Activated naive CD4-positive, alpha-beta T cell treated with anti-CD3 and anti-CD28 coated beads for 36 hours (primary cell): ENCODE measurements around the gene PDCD7. TPM values are rescaled to one million over a fixed set of nuclear protein-coding genes. Genes with fewer than 3 reads are reported as not detected.

Source experiments
- total RNA-seq, 2 experiments: library from RNA; stranded (reverse); gene quantifications; one replicate each; pipeline ENCODE4 v1.2.3, GENCODE V29; 2021

PDCD7 gene
- total RNA-seq, 2 experiments from 2014 or later = 28.6 to 31.5 TPM

Other genes starting within 250 kb of the PDCD7 start
- 1 to 10 TPM; 2.3 to 3.1 TPM for gene ANKDD1A, start 221.9 kb downstream of the PDCD7 start, total RNA-seq
- gene SPG21, start 143.9 kb downstream of the PDCD7 start, total RNA-seq = 10 to 100 TPM; 67.7 to 68.0 TPM
- gene MTFMT, start 104.2 kb downstream of the PDCD7 start, total RNA-seq = 10 to 100 TPM; 15.1 to 17.1 TPM
- not detected for gene SLC51B, start 88.4 kb downstream of the PDCD7 start, total RNA-seq
- gene RASL12, start 65.8 kb downstream of the PDCD7 start, total RNA-seq = not detected
- not detected for gene KBTBD13, start 57.1 kb downstream of the PDCD7 start, total RNA-seq
- 1 to 10 TPM; 1.6 to 1.9 TPM for gene UBAP1L, start 18.6 kb downstream of the PDCD7 start, total RNA-seq
- gene CLPX, start 51.5 kb upstream of the PDCD7 start, total RNA-seq = 10 to 100 TPM; 62.7 to 69.9 TPM
- gene CILP, start 77.7 kb upstream of the PDCD7 start, total RNA-seq = not detected
- 10 to 100 TPM; 16.2 to 16.8 TPM for gene PARP16, start 153.1 kb upstream of the PDCD7 start, total RNA-seq
- not detected for gene RNU5A-1, start 162.2 kb upstream of the PDCD7 start, total RNA-seq
- gene RNU5B-1, start 170.9 kb upstream of the PDCD7 start, total RNA-seq = not detected
- gene IGDCC3, start 244.2 kb upstream of the PDCD7 start, total RNA-seq = not detected